ENCODE data around the gene ANO1. TPM values are rescaled to one million over a fixed set of nuclear protein-coding genes. Genes with fewer than 3 reads are reported as not detected.

The ANO1 gene
- total RNA-seq, 1 experiment from 2014 or later, result 17.8 TPM

DNA sequence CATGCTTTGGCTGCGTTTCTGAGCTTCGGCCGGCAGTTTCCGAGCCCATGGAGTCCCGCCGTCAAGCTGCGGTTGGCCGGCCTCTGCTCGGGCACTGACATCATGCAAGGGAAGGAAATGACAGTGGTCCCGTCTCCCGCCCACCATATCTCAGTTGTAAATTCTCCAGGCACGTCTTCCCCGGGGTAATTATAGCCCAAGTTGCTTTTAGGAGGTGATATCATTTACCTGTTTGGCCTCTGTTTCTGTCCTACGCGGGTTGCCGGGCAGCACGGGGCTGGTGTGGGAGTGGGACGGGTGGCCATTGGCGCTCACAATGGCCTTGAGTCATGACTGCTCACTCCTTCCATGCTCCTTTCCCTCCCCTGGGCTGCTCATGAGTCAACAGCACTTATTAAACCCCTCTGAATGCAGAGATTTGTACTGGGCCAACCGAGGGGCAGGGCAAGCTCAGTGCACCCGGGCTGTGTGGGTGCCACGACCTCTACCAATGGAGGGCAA is 4.2 kb upstream of the ANO1 start:
- no peaks in the 10 kb centered on the region for H3K4me1 Mint-ChIP-seq (ENCODE audit: low read depth, unreplicated experiment)
- H3K9me3 Mint-ChIP-seq (ENCODE audit: low read depth, unreplicated experiment), result no peaks in the 10 kb centered on the region
- no peaks in the 10 kb centered on the region for H3K36me3 Mint-ChIP-seq (ENCODE audit: insufficient read depth, unreplicated experiment)
- no TSS peak for BruUV-seq (replicated peaks)
- peaks cover 15% of the 10 kb centered on the region for H3K27me3 Mint-ChIP-seq (ENCODE audit: unreplicated experiment)
- no peak overlapping the region for H3K27ac Mint-ChIP-seq (ENCODE audit: unreplicated experiment)
- no peak for DNase-seq
- intact Hi-C loops (cut with micrococcal nuclease; ENCODE audit: unreplicated experiment), result no loop called here
- TF ChIP-seq, protein P1, sequence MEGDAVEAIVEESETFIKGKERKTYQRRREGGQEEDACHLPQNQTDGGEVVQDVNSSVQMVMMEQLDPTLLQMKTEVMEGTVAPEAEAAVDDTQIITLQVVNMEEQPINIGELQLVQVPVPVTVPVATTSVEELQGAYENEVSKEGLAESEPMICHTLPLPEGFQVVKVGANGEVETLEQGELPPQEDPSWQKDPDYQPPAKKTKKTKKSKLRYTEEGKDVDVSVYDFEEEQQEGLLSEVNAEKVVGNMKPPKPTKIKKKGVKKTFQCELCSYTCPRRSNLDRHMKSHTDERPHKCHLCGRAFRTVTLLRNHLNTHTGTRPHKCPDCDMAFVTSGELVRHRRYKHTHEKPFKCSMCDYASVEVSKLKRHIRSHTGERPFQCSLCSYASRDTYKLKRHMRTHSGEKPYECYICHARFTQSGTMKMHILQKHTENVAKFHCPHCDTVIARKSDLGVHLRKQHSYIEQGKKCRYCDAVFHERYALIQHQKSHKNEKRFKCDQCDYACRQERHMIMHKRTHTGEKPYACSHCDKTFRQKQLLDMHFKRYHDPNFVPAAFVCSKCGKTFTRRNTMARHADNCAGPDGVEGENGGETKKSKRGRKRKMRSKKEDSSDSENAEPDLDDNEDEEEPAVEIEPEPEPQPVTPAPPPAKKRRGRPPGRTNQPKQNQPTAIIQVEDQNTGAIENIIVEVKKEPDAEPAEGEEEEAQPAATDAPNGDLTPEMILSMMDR (IDR thresholded peaks at IDR 0.05; ENCODE audit: unreplicated experiment), result no peak
- CTCF ChIA-PET, result interaction anchor here (0.7 to 1.4 kb wide), 2 partner anchors 9 to 591 kb away, joined by 4 to 8 read pairs; no protein-coding TSS in a partner anchor
- no peak overlapping the region for H3K4me3 Mint-ChIP-seq (ENCODE audit: low read depth, unreplicated experiment)

GRCh38 chr11:70074746-70075145 is 3.4 kb upstream of the ANO1 start:
- peaks cover 15% of the 10 kb centered on the region for H3K27me3 Mint-ChIP-seq (ENCODE audit: unreplicated experiment)
- no peak overlapping the region for H3K27ac Mint-ChIP-seq (ENCODE audit: unreplicated experiment)
- DNase-seq, result no peak
- BruUV-seq (replicated peaks), result no TSS peak
- TF ChIP-seq, protein P1 (IDR thresholded peaks at IDR 0.05; ENCODE audit: unreplicated experiment), result no peak
- H3K4me3 Mint-ChIP-seq (ENCODE audit: low read depth, unreplicated experiment), result no peak overlapping the region
- no peaks in the 10 kb centered on the region for H3K9me3 Mint-ChIP-seq (ENCODE audit: low read depth, unreplicated experiment)
- no peaks in the 10 kb centered on the region for H3K36me3 Mint-ChIP-seq (ENCODE audit: insufficient read depth, unreplicated experiment)
- CTCF ChIA-PET, result no interaction called here
- H3K4me1 Mint-ChIP-seq (ENCODE audit: low read depth, unreplicated experiment), result peaks cover 5% of the 10 kb centered on the region
- intact Hi-C loops (cut with micrococcal nuclease; ENCODE audit: unreplicated experiment), result no loop called here

- H3K36me3 Mint-ChIP-seq (ENCODE audit: insufficient read depth, unreplicated experiment), result no peaks in the 10 kb centered on the region
- CTCF ChIA-PET, result no interaction called here
- intact Hi-C loops (cut with micrococcal nuclease; ENCODE audit: unreplicated experiment), result no loop called here
- H3K9me3 Mint-ChIP-seq (ENCODE audit: low read depth, unreplicated experiment), result no peaks in the 10 kb centered on the region
- DNase-seq, result no peak
- peaks cover 15% of the 10 kb centered on the region for H3K27me3 Mint-ChIP-seq (ENCODE audit: unreplicated experiment)
- no peak overlapping the region for H3K27ac Mint-ChIP-seq (ENCODE audit: unreplicated experiment)
- no TSS peak for BruUV-seq (replicated peaks)
- H3K4me1 Mint-ChIP-seq (ENCODE audit: low read depth, unreplicated experiment), result peaks cover 16% of the 10 kb centered on the region
- H3K4me3 Mint-ChIP-seq (ENCODE audit: low read depth, unreplicated experiment), result no peak overlapping the region
- TF ChIP-seq, protein P1 (IDR thresholded peaks at IDR 0.05; ENCODE audit: unreplicated experiment), result no peak
These were observed 2.3 kb upstream of the ANO1 start for GRCh38 chr11:70075836-70076235.

GRCh38 chr11:70076461-70076931 is 1.6 kb upstream of the ANO1 start:
- H3K27ac Mint-ChIP-seq (ENCODE audit: unreplicated experiment), result no peak overlapping the region

More at GRCh38 chr11:70076461-70076931, 1.6 kb upstream of the ANO1 start:
- Mint-ChIP-seq H3K4me3 (ENCODE audit: low read depth, unreplicated experiment) (no peak overlapping the region), H3K9me3 (ENCODE audit: low read depth, unreplicated experiment) (no peaks in the 10 kb centered on the region), H3K27me3 (ENCODE audit: unreplicated experiment) (peaks cover 15% of the 10 kb centered on the region), H3K36me3 (ENCODE audit: insufficient read depth, unreplicated experiment) (no peaks in the 10 kb centered on the region), H3K4me1 (ENCODE audit: low read depth, unreplicated experiment) (peaks cover 19% of the 10 kb centered on the region)
- no TSS peak for BruUV-seq (replicated peaks)
- intact Hi-C loops (cut with micrococcal nuclease; ENCODE audit: unreplicated experiment), result no loop called here
- DNase-seq, result no peak
- CTCF ChIA-PET, result interaction anchor here (0.7 kb wide), 1 partner anchor 182 kb away, joined by 3 read pairs; no protein-coding TSS in a partner anchor
- TF ChIP-seq, protein P1 (IDR thresholded peaks at IDR 0.05; ENCODE audit: unreplicated experiment), result no peak
